HepG2 (cell line): Measurements from ENCODE around the gene ADCY7. TPM values are rescaled to one million over a fixed set of nuclear protein-coding genes. Genes with fewer than 3 reads are reported as not detected.

Experiments used
- EED ChIP-seq: sonication (generic); formaldehyde crosslinking; IDR thresholded peaks from 2 replicates; pipeline ENCODE4 v1.5.0; 2020; ENCODE audit warnings: mild to moderate bottlenecking, missing genetic modification reagents
- NCOA2 ChIP-seq: sonication (generic); formaldehyde crosslinking; IDR thresholded peaks from 2 replicates; pipeline ENCODE4 v1.8.0; 2022; ENCODE audit warnings: inconsistent platforms
- NR2F6 ChIP-seq, 2 experiments: IDR thresholded peaks; 2 replicates each; pipeline ENCODE4 v1.6.1; 2016; ENCODE audit warnings: antibody characterized with exemption in 1 of 2, mild to moderate bottlenecking in 1 of 2
- PHF8 ChIP-seq: sonication (generic); formaldehyde crosslinking; IDR thresholded peaks from 2 replicates; pipeline ENCODE4 v1.5.0; 2020; ENCODE audit warnings: missing genetic modification reagents
- SMARCE1 ChIP-seq: fragments of 450-650 bp; IDR thresholded peaks from 2 replicates; pipeline ENCODE4 v1.6.1; 2017; ENCODE audit warnings: borderline replicate concordance
- STAG1 ChIP-seq: sonication (generic); formaldehyde crosslinking; IDR thresholded peaks from 2 replicates; pipeline ENCODE4 v1.4.0; 2020; ENCODE audit warnings: missing genetic modification reagents
- TOE1 ChIP-seq: sonication (generic); formaldehyde crosslinking; IDR thresholded peaks from 2 replicates; pipeline ENCODE4 v1.4.0; 2020; ENCODE audit warnings: mild to moderate bottlenecking, missing genetic modification reagents
- ZBTB38 ChIP-seq: sonication (generic); formaldehyde crosslinking; IDR thresholded peaks from 2 replicates; pipeline ENCODE4 v1.5.1; 2020; ENCODE audit warnings: mild to moderate bottlenecking, missing genetic modification reagents
- ZBTB49 ChIP-seq: sonication (generic); formaldehyde crosslinking; IDR thresholded peaks from 2 replicates; pipeline ENCODE4 v1.4.0; 2020; ENCODE audit warnings: missing genetic modification reagents, borderline replicate concordance
- ZFY ChIP-seq: sonication (generic); formaldehyde crosslinking; IDR thresholded peaks from 2 replicates; pipeline ENCODE4 v1.4.0; 2020; ENCODE audit warnings: missing genetic modification reagents
- ZNF205 ChIP-seq: IDR thresholded peaks from 2 replicates; pipeline ENCODE4 v1.6.1; 2018; ENCODE audit warnings: missing biosample characterization, missing genetic modification reagents
- ZNF207 ChIP-seq: fragments of 450-650 bp; IDR thresholded peaks from 2 replicates; pipeline ENCODE4 v1.6.1; 2016; ENCODE audit warnings: antibody characterized with exemption, borderline replicate concordance
- ZNF326 ChIP-seq: sonication (generic); formaldehyde crosslinking; IDR thresholded peaks from 2 replicates; pipeline ENCODE4 v1.4.0; 2020; ENCODE audit warnings: missing genetic modification reagents, borderline replicate concordance
- ZNF350 ChIP-seq: sonication (generic); formaldehyde crosslinking; IDR thresholded peaks from 2 replicates; pipeline ENCODE4 v1.4.0; 2020; ENCODE audit warnings: mild to moderate bottlenecking, low read depth, missing genetic modification reagents, borderline replicate concordance
- ZNF770 ChIP-seq: sonication (generic); formaldehyde crosslinking; IDR thresholded peaks from 2 replicates; pipeline ENCODE4 v1.5.0; 2020; ENCODE audit warnings: mild to moderate bottlenecking, missing genetic modification reagents
- ZNF83 ChIP-seq: sonication (generic); formaldehyde crosslinking; IDR thresholded peaks from 2 replicates; pipeline ENCODE4 v1.4.0; 2020; ENCODE audit warnings: missing genetic modification reagents, mild to moderate bottlenecking, borderline replicate concordance
- polyA plus RNA-seq, 8 experiments: library from polyadenylated mRNA; depleted of rRNA in 3 of 8; stranded (reverse) in 7 of 8; unstranded in 1 of 8; fragments of >200 nt; fragmentation: Illumina TruSeq in 4 of 8; extraction: Trizol in 4 of 8; gene quantifications; 2 replicates each; pipeline versions ENCODE4 v1.2.1 to v1.2.3, GENCODE V29; 2011 to 2016; ENCODE audit warnings: low read depth in 4 of 8, missing spikeins in 1 of 8, mixed read lengths in 1 of 8; ENCODE audit not compliant: insufficient read depth in 1 of 8
- total RNA-seq, 5 experiments: library from RNA; depleted of rRNA; stranded (reverse); fragments of >200 nt; fragmentation: Illumina TruSeq; extraction: Trizol; gene quantifications; 2 replicates each; pipeline ENCODE4 v1.2.3, GENCODE V29; 2016; ENCODE audit warnings: low read depth in 1 of 5
- TF ChIP-seq, protein P1 (sequence below): sonication (generic); formaldehyde crosslinking; IDR thresholded peaks from 2 replicates; pipeline ENCODE4 v1.4.0; 2020; ENCODE audit warnings: missing genetic modification reagents
- TF ChIP-seq, protein P2 (sequence below): fragments of 450-650 bp; IDR thresholded peaks from 2 replicates; pipeline ENCODE4 v1.6.1; 2016

Gene ADCY7
- total and polyA plus RNA-seq, 2 of the 13 experiments (the other 11 are each of a cell fraction or from before 2014, with no cell fraction given), result 2.2 to 4.3 TPM

DNA sequence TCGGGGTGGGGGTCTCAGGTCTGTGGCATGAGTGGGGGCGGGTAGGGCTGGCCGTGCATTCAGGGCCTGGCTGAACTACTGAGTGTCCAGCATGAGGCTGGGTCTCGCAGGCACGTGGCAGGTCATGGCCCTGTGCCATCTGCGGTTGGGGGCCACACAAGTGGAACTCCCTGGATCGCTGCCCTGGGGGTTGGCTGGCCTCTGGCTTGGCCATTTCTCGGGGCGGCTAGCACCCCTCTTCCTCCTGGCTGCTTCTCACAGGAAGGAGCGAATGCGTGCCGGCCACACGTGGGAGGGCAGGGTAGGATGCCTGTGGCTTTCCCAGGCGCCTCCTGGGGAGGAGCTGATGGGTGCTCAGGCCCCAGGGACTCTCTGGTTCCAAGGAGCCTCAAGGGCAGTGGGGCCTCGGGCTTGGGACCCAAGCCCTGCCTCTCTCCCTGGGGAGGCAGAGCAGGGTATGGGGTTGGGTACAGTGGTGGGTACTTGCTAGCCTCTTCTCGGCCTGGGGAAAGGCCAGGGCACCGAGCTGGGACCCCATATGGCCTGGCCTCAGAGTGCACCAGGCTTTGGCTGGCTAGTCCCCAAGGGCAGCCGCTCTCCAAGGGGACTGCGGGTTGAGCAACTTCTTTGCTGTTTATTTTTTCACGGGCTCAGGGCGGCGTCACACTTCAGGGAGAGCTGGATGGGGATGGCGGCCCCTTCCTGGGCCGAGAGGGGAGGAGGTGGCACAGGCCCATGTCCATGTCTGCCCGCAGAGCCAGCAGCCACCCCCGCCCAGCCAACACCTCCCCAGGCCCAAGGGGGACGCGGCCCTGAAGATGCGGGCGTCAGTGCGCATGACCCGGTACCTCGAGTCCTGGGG is 37.5 kb downstream of the ADCY7 start (continued):
- TF ChIP-seq STAG1 (CRISPR knock-in tag) (peak; percentile 12; the same call in 1 of the 2 replicates), ZBTB38 (CRISPR knock-in tag) (no peak), NCOA2 (peak; percentile 33; the same call in 1 of the 2 replicates), ZNF205 (CRISPR knock-in tag) (no peak), PHF8 (peak; percentile 54; the same call in 1 of the 2 replicates), EED (peak; percentile 28; the same call in 1 of the 2 replicates), NR2F6 (IDR thresholded peaks at IDR 0.05) (0 out of 2 replicates have a peak, but pooled peaks have one; percentile 28), NR2F6 (CRISPR knock-in tag; IDR thresholded peaks at IDR 0.05) (peak; percentile 44; the same call in 1 of the 2 replicates), ZNF770 (CRISPR knock-in tag) (no peak), ZFY (CRISPR knock-in tag) (peak; percentile 66), ZBTB49 (CRISPR knock-in tag) (no peak), ZNF83 (CRISPR knock-in tag) (no peak), ZNF207 (no peak), SMARCE1 (no peak), ZNF326 (CRISPR knock-in tag) (no peak), ZNF350 (CRISPR knock-in tag) (peak; percentile 50; the same call in 1 of the 2 replicates), TOE1 (no peak)
- TF ChIP-seq, protein P1, sequence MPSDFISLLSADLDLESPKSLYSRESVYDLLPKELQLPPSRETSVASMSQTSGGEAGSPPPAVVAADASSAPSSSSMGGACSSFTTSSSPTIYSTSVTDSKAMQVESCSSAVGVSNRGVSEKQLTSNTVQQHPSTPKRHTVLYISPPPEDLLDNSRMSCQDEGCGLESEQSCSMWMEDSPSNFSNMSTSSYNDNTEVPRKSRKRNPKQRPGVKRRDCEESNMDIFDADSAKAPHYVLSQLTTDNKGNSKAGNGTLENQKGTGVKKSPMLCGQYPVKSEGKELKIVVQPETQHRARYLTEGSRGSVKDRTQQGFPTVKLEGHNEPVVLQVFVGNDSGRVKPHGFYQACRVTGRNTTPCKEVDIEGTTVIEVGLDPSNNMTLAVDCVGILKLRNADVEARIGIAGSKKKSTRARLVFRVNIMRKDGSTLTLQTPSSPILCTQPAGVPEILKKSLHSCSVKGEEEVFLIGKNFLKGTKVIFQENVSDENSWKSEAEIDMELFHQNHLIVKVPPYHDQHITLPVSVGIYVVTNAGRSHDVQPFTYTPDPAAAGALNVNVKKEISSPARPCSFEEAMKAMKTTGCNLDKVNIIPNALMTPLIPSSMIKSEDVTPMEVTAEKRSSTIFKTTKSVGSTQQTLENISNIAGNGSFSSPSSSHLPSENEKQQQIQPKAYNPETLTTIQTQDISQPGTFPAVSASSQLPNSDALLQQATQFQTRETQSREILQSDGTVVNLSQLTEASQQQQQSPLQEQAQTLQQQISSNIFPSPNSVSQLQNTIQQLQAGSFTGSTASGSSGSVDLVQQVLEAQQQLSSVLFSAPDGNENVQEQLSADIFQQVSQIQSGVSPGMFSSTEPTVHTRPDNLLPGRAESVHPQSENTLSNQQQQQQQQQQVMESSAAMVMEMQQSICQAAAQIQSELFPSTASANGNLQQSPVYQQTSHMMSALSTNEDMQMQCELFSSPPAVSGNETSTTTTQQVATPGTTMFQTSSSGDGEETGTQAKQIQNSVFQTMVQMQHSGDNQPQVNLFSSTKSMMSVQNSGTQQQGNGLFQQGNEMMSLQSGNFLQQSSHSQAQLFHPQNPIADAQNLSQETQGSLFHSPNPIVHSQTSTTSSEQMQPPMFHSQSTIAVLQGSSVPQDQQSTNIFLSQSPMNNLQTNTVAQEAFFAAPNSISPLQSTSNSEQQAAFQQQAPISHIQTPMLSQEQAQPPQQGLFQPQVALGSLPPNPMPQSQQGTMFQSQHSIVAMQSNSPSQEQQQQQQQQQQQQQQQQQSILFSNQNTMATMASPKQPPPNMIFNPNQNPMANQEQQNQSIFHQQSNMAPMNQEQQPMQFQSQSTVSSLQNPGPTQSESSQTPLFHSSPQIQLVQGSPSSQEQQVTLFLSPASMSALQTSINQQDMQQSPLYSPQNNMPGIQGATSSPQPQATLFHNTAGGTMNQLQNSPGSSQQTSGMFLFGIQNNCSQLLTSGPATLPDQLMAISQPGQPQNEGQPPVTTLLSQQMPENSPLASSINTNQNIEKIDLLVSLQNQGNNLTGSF, result no peak
- TF ChIP-seq, protein P2, sequence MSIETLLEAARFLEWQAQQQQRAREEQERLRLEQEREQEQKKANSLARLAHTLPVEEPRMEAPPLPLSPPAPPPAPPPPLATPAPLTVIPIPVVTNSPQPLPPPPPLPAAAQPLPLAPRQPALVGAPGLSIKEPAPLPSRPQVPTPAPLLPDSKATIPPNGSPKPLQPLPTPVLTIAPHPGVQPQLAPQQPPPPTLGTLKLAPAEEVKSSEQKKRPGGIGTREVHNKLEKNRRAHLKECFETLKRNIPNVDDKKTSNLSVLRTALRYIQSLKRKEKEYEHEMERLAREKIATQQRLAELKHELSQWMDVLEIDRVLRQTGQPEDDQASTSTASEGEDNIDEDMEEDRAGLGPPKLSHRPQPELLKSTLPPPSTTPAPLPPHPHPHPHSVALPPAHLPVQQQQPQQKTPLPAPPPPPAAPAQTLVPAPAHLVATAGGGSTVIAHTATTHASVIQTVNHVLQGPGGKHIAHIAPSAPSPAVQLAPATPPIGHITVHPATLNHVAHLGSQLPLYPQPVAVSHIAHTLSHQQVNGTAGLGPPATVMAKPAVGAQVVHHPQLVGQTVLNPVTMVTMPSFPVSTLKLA, result peak; percentile 63
